Right lobe of liver (tissue), 6 donors: ENCODE data around the gene IGF1R. TPM values are rescaled to one million over a fixed set of nuclear protein-coding genes. Genes with fewer than 3 reads are reported as not detected.

Experiments
- ATAC-seq, 4 donors: fragments of 200-7000 bp; cut with Tn5 transposase; one replicate each; pipeline ENCODE4 v1.9.1; 2020; ENCODE audit warnings: mild to moderate bottlenecking in 4 of 4, moderate library complexity in 4 of 4
- DNase-seq, 3 donors: peaks; one replicate each; pipeline ENCODE4 v3.0.0-alpha.2; 2020
- H3K27ac ChIP-seq, 3 donors: fragments of 200-600 bp; one replicate each; pipeline ENCODE4 v1.8.0; 2022
- H3K27me3 ChIP-seq, 2 donors: fragments of 200-600 bp; one replicate each; pipeline ENCODE4 v1.8.0; 2022
- H3K36me3 ChIP-seq, 4 donors: fragments of 200-600 bp; sonication (generic) in 1 of 4; one replicate each; pipeline versions ENCODE4 v1.5.1 to v1.8.0; 2017 to 2022; ENCODE audit warnings: control low read depth in 1 of 4
- H3K4me1 ChIP-seq, 4 donors: fragments of 200-600 bp; sonication (generic) in 1 of 4; one replicate each; pipeline versions ENCODE4 v1.5.1 to v1.8.0; 2017 to 2022; ENCODE audit warnings: control low read depth in 1 of 4
- H3K4me3 ChIP-seq, 3 donors: fragments of 200-600 bp; one replicate each; pipeline ENCODE4 v1.8.0; 2022
- H3K9me3 ChIP-seq, 4 donors: fragments of 200-600 bp; sonication (generic) in 1 of 4; one replicate each; pipeline versions ENCODE4 v1.5.1 to v1.8.0; 2017 to 2022; ENCODE audit warnings: control low read depth in 1 of 4
- CTCF ChIP-seq, 4 donors: fragments of 200-600 bp in 3 of 4; fragments of 450-650 bp in 1 of 4; IDR thresholded peaks; one replicate each; pipeline versions ENCODE4 v1.5.1 to v1.8.0; 2016 to 2022; ENCODE audit warnings: antibody characterized with exemption in 4 of 4, mild to moderate bottlenecking in 2 of 4
- POLR2A ChIP-seq: fragments of 450-650 bp; IDR thresholded peaks from one replicate; pipeline ENCODE4 v1.6.1; 2017; ENCODE audit warnings: antibody characterized with exemption, mild to moderate bottlenecking
- WGBS: methylation state at CpG from one replicate; pipeline ENCODE4 v1.1.6; 2018; ENCODE audit warnings: low coverage, low lambda C conversion rate; ENCODE audit not compliant: insufficient coverage; ENCODE audit errors: missing lambda C conversion rate; 5-methylcytosine and 5-hydroxymethylcytosine counted together
- intact Hi-C, 2 donors: fragments of 100-400 bp; cut with DNase I; formaldehyde crosslinking; loops; one replicate each; pipeline versions ENCODE4 v1.11.2 to v1.14.1; 2022
- total RNA-seq, 6 experiments: library from RNA; depleted of rRNA in 2 of 6; stranded (reverse); fragments of >200 nt in 2 of 6; fragmentation: NEBNext Ultra II Directional in 3 of 6; extraction: Animal tissue kit (Norgen Biotek cat#: 25700) in 3 of 6; gene quantifications; one replicate each; pipeline versions ENCODE4 v1.1.0 to v1.2.4, GENCODE V29; 2016 to 2023
- donor health status: DM: no; HTN: yes; CAD: no.
- donor health status: DM: no; HTN: no; CAD: no.
- donor health status: DM: no; HTN: no; CAD: no.
- donor health status: DM: no; HTN: yes; CAD: no.
- donor health status: DM: no; HTN: yes; CAD: no.

IGF1R gene
- total RNA-seq, 6 experiments from 2014 or later = 2.5 to 5.3 (median 3.8) TPM

- 56% methylated on average over 3 of the region's 3 CpGs for WGBS
- intact Hi-C loops = no loop called here
- Histone ChIP-seq H3K27me3 (no peaks in the 10 kb centered on the region), H3K27ac (no peak overlapping the region), H3K9me3 (no peaks in the 10 kb centered on the region), H3K4me1 (no peaks in the 10 kb centered on the region), H3K36me3 (no peaks in the 10 kb centered on the region), H3K4me3 (no peak overlapping the region)
- ATAC-seq (no peak), DNase-seq (no peak)
- TF ChIP-seq CTCF (IDR thresholded peaks at IDR 0.05) = no peak
- no peak for TF ChIP-seq POLR2A
Observed at GRCh38 chr15:98878172-98878571, 229.8 kb downstream of the IGF1R start.

GRCh38 chr15:98878862-98879261 is 230.5 kb downstream of the IGF1R start:
- no peaks in the 10 kb centered on the region for H3K9me3 ChIP-seq
- 57% methylated on average over 8 of the region's 14 CpGs for WGBS
- no peak overlapping the region for H3K4me3 ChIP-seq
- TF ChIP-seq POLR2A = no peak
- TF ChIP-seq CTCF (IDR thresholded peaks at IDR 0.05) = no peak
- no peak overlapping the region for H3K27ac ChIP-seq
- intact Hi-C loops = no loop called here
- no peak for DNase-seq
- no peaks in the 10 kb centered on the region for H3K4me1 ChIP-seq
- no peaks in the 10 kb centered on the region for H3K27me3 ChIP-seq
- no peaks in the 10 kb centered on the region for H3K36me3 ChIP-seq
- ATAC-seq = no peak

- DNase-seq (no peak), ATAC-seq (peak; percentile 52 to 76 (median 70))
- no peak overlapping the region for H3K27ac ChIP-seq
- TF ChIP-seq POLR2A (no peak), CTCF (IDR thresholded peaks at IDR 0.05) (peak; percentile 46 to 65 (median 56))
- H3K27me3 ChIP-seq = no peaks in the 10 kb centered on the region
- whole genome bisulfite sequencing = 51% methylated on average over 14 of the region's 14 CpGs
- no peaks in the 10 kb centered on the region for H3K9me3 ChIP-seq
- intact Hi-C loops = no loop called here
- H3K36me3 ChIP-seq = no peaks in the 10 kb centered on the region
- no peak overlapping the region for H3K4me3 ChIP-seq
- no peaks in the 10 kb centered on the region for H3K4me1 ChIP-seq
Observed at GRCh38 chr15:98881526-98882520, 233.5 kb downstream of the IGF1R start.

- H3K4me1 ChIP-seq = no peaks in the 10 kb centered on the region
- no peak for ATAC-seq
- 66% methylated on average over 8 of the region's 11 CpGs for WGBS
- no peaks in the 10 kb centered on the region for H3K9me3 ChIP-seq
- no peak overlapping the region for H3K4me3 ChIP-seq
- H3K27me3 ChIP-seq = no peaks in the 10 kb centered on the region
- H3K36me3 ChIP-seq = no peaks in the 10 kb centered on the region
- intact Hi-C loops = no loop called here
- DNase-seq = no peak
- TF ChIP-seq CTCF (IDR thresholded peaks at IDR 0.05) = no peak
- TF ChIP-seq POLR2A = no peak
- no peak overlapping the region for H3K27ac ChIP-seq
Observed at GRCh38 chr15:98883478-98883877, 235.1 kb downstream of the IGF1R start.
